ENCODE data around the gene AP5Z1.

DNA sequence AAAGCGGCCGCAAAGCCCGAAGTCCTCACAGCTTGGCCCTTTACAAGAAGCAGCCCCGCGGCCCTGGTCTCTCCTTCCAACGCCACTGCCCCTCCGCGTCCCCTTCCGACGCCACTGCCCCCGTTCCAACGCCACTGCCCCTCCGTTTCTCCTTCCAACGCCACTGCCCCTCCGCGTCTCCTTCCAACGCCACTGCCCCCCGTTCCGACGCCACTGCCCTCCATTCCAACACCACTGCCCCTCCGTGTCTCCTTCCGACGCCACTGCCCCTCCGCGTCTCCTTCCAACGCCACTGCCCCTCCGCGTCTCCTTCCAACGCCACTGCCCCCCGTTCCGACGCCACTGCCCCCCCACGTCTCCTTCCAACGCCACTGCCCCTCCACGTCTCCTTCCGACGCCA, 33.1 kb downstream of the AP5Z1 start:
- TF ChIP-seq, protein P1, sequence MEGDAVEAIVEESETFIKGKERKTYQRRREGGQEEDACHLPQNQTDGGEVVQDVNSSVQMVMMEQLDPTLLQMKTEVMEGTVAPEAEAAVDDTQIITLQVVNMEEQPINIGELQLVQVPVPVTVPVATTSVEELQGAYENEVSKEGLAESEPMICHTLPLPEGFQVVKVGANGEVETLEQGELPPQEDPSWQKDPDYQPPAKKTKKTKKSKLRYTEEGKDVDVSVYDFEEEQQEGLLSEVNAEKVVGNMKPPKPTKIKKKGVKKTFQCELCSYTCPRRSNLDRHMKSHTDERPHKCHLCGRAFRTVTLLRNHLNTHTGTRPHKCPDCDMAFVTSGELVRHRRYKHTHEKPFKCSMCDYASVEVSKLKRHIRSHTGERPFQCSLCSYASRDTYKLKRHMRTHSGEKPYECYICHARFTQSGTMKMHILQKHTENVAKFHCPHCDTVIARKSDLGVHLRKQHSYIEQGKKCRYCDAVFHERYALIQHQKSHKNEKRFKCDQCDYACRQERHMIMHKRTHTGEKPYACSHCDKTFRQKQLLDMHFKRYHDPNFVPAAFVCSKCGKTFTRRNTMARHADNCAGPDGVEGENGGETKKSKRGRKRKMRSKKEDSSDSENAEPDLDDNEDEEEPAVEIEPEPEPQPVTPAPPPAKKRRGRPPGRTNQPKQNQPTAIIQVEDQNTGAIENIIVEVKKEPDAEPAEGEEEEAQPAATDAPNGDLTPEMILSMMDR (IDR thresholded peaks at IDR 0.05): no peak
- TF ChIP-seq POLR2A (IDR thresholded peaks at IDR 0.05): no peak

Data from heart left ventricle (tissue), 13 donors.